Measurements from ENCODE around the gene IMMP2L. TPM values are rescaled to one million over a fixed set of nuclear protein-coding genes. Genes with fewer than 3 reads are reported as not detected.

IMMP2L gene
- total RNA-seq, 1 donor from 2014 or later = 29.7 TPM

- H3K27ac Mint-ChIP-seq = no peak overlapping the region
- no peak for TF ChIP-seq CTCF (IDR thresholded peaks at IDR 0.05; ENCODE audit: unreplicated experiment)
These were observed 377.3 kb downstream of the IMMP2L start for GRCh38 chr7:111184987-111185386.

GRCh38 chr7:111183321-111183720 is 379.0 kb downstream of the IMMP2L start:
- peaks cover 4% of the 10 kb centered on the region for H3K9me3 Mint-ChIP-seq (ENCODE audit: low read depth)
- no peak overlapping the region for H3K4me3 Mint-ChIP-seq (ENCODE audit: low read depth)
- peaks cover 4% of the 10 kb centered on the region for H3K4me1 Mint-ChIP-seq (ENCODE audit: low read depth)
- no peaks in the 10 kb centered on the region for H3K27me3 Mint-ChIP-seq
- no peak overlapping the region for H3K27ac Mint-ChIP-seq
- no peak for DNase-seq (ENCODE audit: low spot score, unreplicated experiment)
- TF ChIP-seq CTCF (IDR thresholded peaks at IDR 0.05; ENCODE audit: unreplicated experiment) = no peak
- peaks cover 2% of the 10 kb centered on the region for H3K36me3 Mint-ChIP-seq (ENCODE audit: insufficient read depth)

More at GRCh38 chr7:111184987-111185386, 377.3 kb downstream of the IMMP2L start:
- no peak for DNase-seq (ENCODE audit: low spot score, unreplicated experiment)
- H3K4me3 Mint-ChIP-seq (ENCODE audit: low read depth) = no peak overlapping the region
- H3K4me1 Mint-ChIP-seq (ENCODE audit: low read depth) = peaks cover 4% of the 10 kb centered on the region
- no peaks in the 10 kb centered on the region for H3K9me3 Mint-ChIP-seq (ENCODE audit: low read depth)
- no peaks in the 10 kb centered on the region for H3K36me3 Mint-ChIP-seq (ENCODE audit: insufficient read depth)
- no peaks in the 10 kb centered on the region for H3K27me3 Mint-ChIP-seq

GRCh38 chr7:111180338-111180737 is 382.0 kb downstream of the IMMP2L start:
- TF ChIP-seq CTCF (IDR thresholded peaks at IDR 0.05; ENCODE audit: unreplicated experiment) = no peak
- H3K27ac Mint-ChIP-seq = no peak overlapping the region
- no peak overlapping the region for H3K4me3 Mint-ChIP-seq (ENCODE audit: low read depth)
- no peaks in the 10 kb centered on the region for H3K4me1 Mint-ChIP-seq (ENCODE audit: low read depth)
- peaks cover 4% of the 10 kb centered on the region for H3K9me3 Mint-ChIP-seq (ENCODE audit: low read depth)
- H3K36me3 Mint-ChIP-seq (ENCODE audit: insufficient read depth) = peaks cover 2% of the 10 kb centered on the region
- H3K27me3 Mint-ChIP-seq = no peaks in the 10 kb centered on the region
- no peak for DNase-seq (ENCODE audit: low spot score, unreplicated experiment)

GRCh38 chr7:111175908-111176441 is 386.3 kb downstream of the IMMP2L start:
- peaks cover 2% of the 10 kb centered on the region for H3K36me3 Mint-ChIP-seq (ENCODE audit: insufficient read depth)
- H3K27ac Mint-ChIP-seq = no peak overlapping the region
- no peak for DNase-seq (ENCODE audit: low spot score, unreplicated experiment)
- peaks cover 1% of the 10 kb centered on the region for H3K4me1 Mint-ChIP-seq (ENCODE audit: low read depth)
- no peak overlapping the region for H3K4me3 Mint-ChIP-seq (ENCODE audit: low read depth)
- TF ChIP-seq CTCF (IDR thresholded peaks at IDR 0.05; ENCODE audit: unreplicated experiment) = no peak
- no peaks in the 10 kb centered on the region for H3K27me3 Mint-ChIP-seq
- H3K9me3 Mint-ChIP-seq (ENCODE audit: low read depth) = peaks cover 4% of the 10 kb centered on the region

- Mint-ChIP-seq H3K27ac (no peak overlapping the region), H3K36me3 (ENCODE audit: insufficient read depth) (peaks cover 2% of the 10 kb centered on the region), H3K4me3 (ENCODE audit: low read depth) (no peak overlapping the region), H3K9me3 (ENCODE audit: low read depth) (peaks cover 4% of the 10 kb centered on the region), H3K27me3 (no peaks in the 10 kb centered on the region), H3K4me1 (ENCODE audit: low read depth) (peaks cover 1% of the 10 kb centered on the region)
- TF ChIP-seq CTCF (IDR thresholded peaks at IDR 0.05; ENCODE audit: unreplicated experiment) = no peak
- DNase-seq (ENCODE audit: low spot score, unreplicated experiment) = no peak
These were observed 387.8 kb downstream of the IMMP2L start for GRCh38 chr7:111174510-111174909.

Measured in progenitor cell of endocrine pancreas (in vitro differentiated cells).